Neural progenitor cell (in vitro differentiated cells): Measurements from ENCODE around the gene PERM1. TPM values are rescaled to one million over a fixed set of nuclear protein-coding genes. Genes with fewer than 3 reads are reported as not detected.

Source experiments
- DNase-seq: peaks from one replicate; pipeline ENCODE4 v3.0.0-alpha.2; 2016; ENCODE audit warnings: low spot score
- H2AFZ ChIP-seq: fragments of 200-600 bp; sonication (generic); replicated peaks from 2 replicates; pipeline ENCODE4 v1.6.1; 2016; ENCODE audit warnings: antibody characterized with exemption
- H3F3A ChIP-seq: fragments of 200-600 bp; sonication (generic); 2 replicates; pipeline ENCODE4 v1.6.1; 2016; ENCODE audit warnings: antibody characterized with exemption, low read depth
- H3K27ac ChIP-seq: fragments of 200-600 bp; sonication (generic); 2 replicates; pipeline ENCODE4 v1.5.1; 2016; ENCODE audit warnings: mild to moderate bottlenecking
- H3K27me3 ChIP-seq: fragments of 200-600 bp; sonication (generic); 2 replicates; pipeline ENCODE4 v1.6.1; 2016; ENCODE audit warnings: mild to moderate bottlenecking, moderate library complexity
- H3K36me3 ChIP-seq: fragments of 200-600 bp; sonication (generic); 2 replicates; pipeline ENCODE4 v1.5.1; 2016
- H3K4me1 ChIP-seq: fragments of 200-600 bp; sonication (generic); 2 replicates; pipeline ENCODE4 v1.6.1; 2016; ENCODE audit warnings: mixed run types
- H3K4me2 ChIP-seq: fragments of 200-600 bp; sonication (generic); 2 replicates; pipeline ENCODE4 v1.6.1; 2016
- H3K4me3 ChIP-seq: fragments of 200-600 bp; sonication (generic); 2 replicates; pipeline ENCODE4 v1.5.1; 2016
- H3K79me2 ChIP-seq: fragments of 200-600 bp; sonication (generic); 2 replicates; pipeline ENCODE4 v1.6.1; 2016; ENCODE audit warnings: low read depth
- H3K9ac ChIP-seq: fragments of 200-600 bp; sonication (generic); 2 replicates; pipeline ENCODE4 v1.6.1; 2016
- H3K9me3 ChIP-seq: fragments of 200-600 bp; sonication (generic); 2 replicates; pipeline ENCODE4 v1.5.1; 2016; ENCODE audit warnings: low read depth
- H4K20me1 ChIP-seq: fragments of 200-600 bp; sonication (generic); 2 replicates; pipeline ENCODE4 v1.6.1; 2016; ENCODE audit warnings: low read depth
- H3K27ac Mint-ChIP-seq: 3 replicates; pipeline ENCODE4 v1.8.0; 2021; ENCODE audit warnings: mixed read lengths
- H3K27me3 Mint-ChIP-seq: 2 replicates; pipeline ENCODE4 v1.8.0; 2022; ENCODE audit warnings: low read depth, mild to moderate bottlenecking, inconsistent platforms, moderate library complexity, mixed read lengths; ENCODE audit not compliant: insufficient read depth
- H3K36me3 Mint-ChIP-seq: 3 replicates; pipeline ENCODE4 v1.8.0; 2021; ENCODE audit warnings: mixed read lengths
- H3K4me1 Mint-ChIP-seq: 3 replicates; pipeline ENCODE4 v1.8.0; 2021; ENCODE audit warnings: mixed read lengths
- H3K4me3 Mint-ChIP-seq: 3 replicates; pipeline ENCODE4 v1.8.0; 2021; ENCODE audit warnings: mild to moderate bottlenecking, moderate library complexity, mixed read lengths
- H3K9me3 Mint-ChIP-seq: 3 replicates; pipeline ENCODE4 v1.8.0; 2020; ENCODE audit warnings: mixed read lengths
- EZH2 ChIP-seq: fragments of 200-600 bp; sonication (generic); IDR thresholded peaks from 2 replicates; pipeline ENCODE4 v1.6.1; 2017; ENCODE audit warnings: antibody characterized with exemption, mild to moderate bottlenecking, moderate library complexity
- EZH2phosphoT487 ChIP-seq: fragments of 200-600 bp; sonication (generic); IDR thresholded peaks from 2 replicates; pipeline ENCODE4 v1.6.1; 2017; ENCODE audit warnings: antibody characterized with exemption
- total RNA-seq: library from RNA; depleted of rRNA; stranded (reverse); fragments of >200 nt; gene quantifications from 2 replicates; pipeline ENCODE4 v1.2.3, GENCODE V29; 2015; ENCODE audit warnings: low replicate concordance
- TF ChIP-seq, protein P1 (sequence below): fragments of 200-600 bp; sonication (generic); IDR thresholded peaks from 2 replicates; pipeline ENCODE4 v1.5.1; 2017; ENCODE audit warnings: antibody characterized with exemption, mild to moderate bottlenecking

The PERM1 gene
- total RNA-seq, 1 donor from 2014 or later: not detected

DNA sequence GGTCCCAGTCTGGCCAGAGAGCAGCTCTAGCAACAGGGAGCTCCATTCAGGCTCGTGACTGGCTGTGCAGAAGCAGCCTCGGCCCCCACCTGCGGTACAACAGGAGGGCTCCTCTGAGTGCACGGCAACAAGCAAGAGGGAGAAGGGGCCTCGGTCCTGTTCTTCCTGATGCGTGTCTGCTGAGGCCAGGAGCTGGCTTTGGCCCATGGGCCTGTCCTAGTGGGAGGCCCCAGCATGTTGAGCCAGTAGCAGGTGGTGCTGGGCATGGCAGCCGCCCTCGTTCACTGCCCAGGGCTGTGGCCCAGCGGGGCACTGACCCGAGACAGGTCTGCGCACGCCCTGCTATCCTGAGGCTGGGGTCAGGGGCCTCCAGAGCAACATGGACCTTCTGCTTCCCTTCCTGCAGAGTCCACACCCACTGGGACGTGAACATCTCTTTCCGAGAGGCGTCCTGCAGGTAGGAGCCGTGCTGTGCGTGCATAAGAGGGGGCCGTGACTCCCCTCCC is 51.2 kb downstream of the PERM1 start:
- H3K9me3 ChIP-seq: no peaks in the 10 kb centered on the region
- H3K4me2 ChIP-seq: no peak overlapping the region
- no peak for TF ChIP-seq EZH2phosphoT487
- TF ChIP-seq, protein P1, sequence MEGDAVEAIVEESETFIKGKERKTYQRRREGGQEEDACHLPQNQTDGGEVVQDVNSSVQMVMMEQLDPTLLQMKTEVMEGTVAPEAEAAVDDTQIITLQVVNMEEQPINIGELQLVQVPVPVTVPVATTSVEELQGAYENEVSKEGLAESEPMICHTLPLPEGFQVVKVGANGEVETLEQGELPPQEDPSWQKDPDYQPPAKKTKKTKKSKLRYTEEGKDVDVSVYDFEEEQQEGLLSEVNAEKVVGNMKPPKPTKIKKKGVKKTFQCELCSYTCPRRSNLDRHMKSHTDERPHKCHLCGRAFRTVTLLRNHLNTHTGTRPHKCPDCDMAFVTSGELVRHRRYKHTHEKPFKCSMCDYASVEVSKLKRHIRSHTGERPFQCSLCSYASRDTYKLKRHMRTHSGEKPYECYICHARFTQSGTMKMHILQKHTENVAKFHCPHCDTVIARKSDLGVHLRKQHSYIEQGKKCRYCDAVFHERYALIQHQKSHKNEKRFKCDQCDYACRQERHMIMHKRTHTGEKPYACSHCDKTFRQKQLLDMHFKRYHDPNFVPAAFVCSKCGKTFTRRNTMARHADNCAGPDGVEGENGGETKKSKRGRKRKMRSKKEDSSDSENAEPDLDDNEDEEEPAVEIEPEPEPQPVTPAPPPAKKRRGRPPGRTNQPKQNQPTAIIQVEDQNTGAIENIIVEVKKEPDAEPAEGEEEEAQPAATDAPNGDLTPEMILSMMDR: no peak
- TF ChIP-seq EZH2: no peak
- peaks cover 25% of the 10 kb centered on the region for H3K4me1 Mint-ChIP-seq
- peaks cover 6% of the 10 kb centered on the region for H3F3A ChIP-seq
- no peaks in the 10 kb centered on the region for H3K36me3 Mint-ChIP-seq
- no peaks in the 10 kb centered on the region for H3K36me3 ChIP-seq
- no peak overlapping the region for H3K4me3 Mint-ChIP-seq
- H2AFZ ChIP-seq: no peak overlapping the region
- H3K4me3 ChIP-seq: no peak overlapping the region
- H3K27me3 ChIP-seq: peaks cover 93% of the 10 kb centered on the region
- no peak for DNase-seq
- H3K27ac Mint-ChIP-seq: no peak overlapping the region
- peaks cover 10% of the 10 kb centered on the region for H3K4me1 ChIP-seq
- H4K20me1 ChIP-seq: peaks cover 55% of the 10 kb centered on the region
- H3K9ac ChIP-seq: no peak overlapping the region
- no peak overlapping the region for H3K27ac ChIP-seq
- H3K9me3 Mint-ChIP-seq: no peaks in the 10 kb centered on the region
- H3K27me3 Mint-ChIP-seq: peaks cover 56% of the 10 kb centered on the region
- no peaks in the 10 kb centered on the region for H3K79me2 ChIP-seq

DNA sequence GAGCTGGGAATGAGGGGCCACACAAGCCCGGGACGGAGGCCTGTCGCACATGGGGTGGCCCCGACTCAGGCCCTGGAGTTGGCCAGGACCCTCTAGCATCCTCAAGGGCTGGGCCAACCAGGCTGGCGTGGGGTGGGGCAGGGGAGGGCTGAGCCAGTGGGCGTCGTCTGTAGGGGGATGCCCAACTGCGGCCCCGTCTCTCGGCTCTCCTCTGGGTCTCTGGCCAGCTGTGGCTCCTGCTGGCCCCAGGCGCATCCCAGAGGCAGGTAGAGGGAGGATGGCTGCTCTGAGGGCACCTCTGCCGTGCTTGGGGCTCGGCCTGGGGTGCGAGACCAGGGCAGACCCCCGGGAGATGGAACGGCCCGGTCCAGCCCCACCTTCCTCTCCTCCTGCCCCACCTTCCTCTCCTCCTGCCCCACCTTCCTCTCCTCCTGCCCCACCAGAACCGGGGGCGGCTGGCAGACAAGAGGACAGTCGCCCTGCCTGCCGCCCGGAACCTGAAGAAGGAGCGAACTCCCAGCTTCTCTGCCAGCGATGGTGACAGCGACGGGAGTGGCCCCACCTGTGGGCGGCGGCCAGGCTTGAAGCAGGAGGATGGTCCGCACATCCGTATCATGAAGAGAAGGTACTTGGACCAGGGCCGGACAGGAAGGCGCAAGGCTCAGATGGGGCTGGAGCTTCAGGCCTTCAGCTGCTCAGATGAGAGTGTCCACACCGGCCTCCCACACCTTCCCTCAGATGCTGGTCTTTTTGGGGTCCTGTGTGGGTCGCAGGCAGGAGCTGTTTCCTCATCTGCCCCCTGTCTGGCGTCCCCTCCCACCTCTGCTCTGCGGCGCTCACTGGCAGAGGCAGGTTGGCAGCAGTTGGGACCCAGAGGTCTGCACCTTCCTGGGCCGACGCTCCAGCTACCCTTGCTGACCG is 51.9 kb downstream of the PERM1 start:
- peaks cover 52% of the 10 kb centered on the region for H4K20me1 ChIP-seq
- no peaks in the 10 kb centered on the region for H3K9me3 Mint-ChIP-seq
- H3K4me1 Mint-ChIP-seq: peaks cover 21% of the 10 kb centered on the region
- H3K36me3 ChIP-seq: no peaks in the 10 kb centered on the region
- H3K4me3 ChIP-seq: no peak overlapping the region
- H3K27me3 ChIP-seq: peaks cover 93% of the 10 kb centered on the region
- no peak overlapping the region for H3K9ac ChIP-seq
- H3K27ac ChIP-seq: no peak overlapping the region
- no peak for DNase-seq
- no peaks in the 10 kb centered on the region for H3K36me3 Mint-ChIP-seq
- H3K27ac Mint-ChIP-seq: no peak overlapping the region
- H3K9me3 ChIP-seq: no peaks in the 10 kb centered on the region
- no peaks in the 10 kb centered on the region for H3K79me2 ChIP-seq
- H3K4me2 ChIP-seq: no peak overlapping the region
- no peak overlapping the region for H2AFZ ChIP-seq
- H3K4me3 Mint-ChIP-seq: no peak overlapping the region
- H3F3A ChIP-seq: no peaks in the 10 kb centered on the region
- TF ChIP-seq, protein P1: no peak
- TF ChIP-seq EZH2phosphoT487 (no peak), EZH2 (no peak)
- H3K27me3 Mint-ChIP-seq: peaks cover 53% of the 10 kb centered on the region
- H3K4me1 ChIP-seq: peaks cover 5% of the 10 kb centered on the region

DNA sequence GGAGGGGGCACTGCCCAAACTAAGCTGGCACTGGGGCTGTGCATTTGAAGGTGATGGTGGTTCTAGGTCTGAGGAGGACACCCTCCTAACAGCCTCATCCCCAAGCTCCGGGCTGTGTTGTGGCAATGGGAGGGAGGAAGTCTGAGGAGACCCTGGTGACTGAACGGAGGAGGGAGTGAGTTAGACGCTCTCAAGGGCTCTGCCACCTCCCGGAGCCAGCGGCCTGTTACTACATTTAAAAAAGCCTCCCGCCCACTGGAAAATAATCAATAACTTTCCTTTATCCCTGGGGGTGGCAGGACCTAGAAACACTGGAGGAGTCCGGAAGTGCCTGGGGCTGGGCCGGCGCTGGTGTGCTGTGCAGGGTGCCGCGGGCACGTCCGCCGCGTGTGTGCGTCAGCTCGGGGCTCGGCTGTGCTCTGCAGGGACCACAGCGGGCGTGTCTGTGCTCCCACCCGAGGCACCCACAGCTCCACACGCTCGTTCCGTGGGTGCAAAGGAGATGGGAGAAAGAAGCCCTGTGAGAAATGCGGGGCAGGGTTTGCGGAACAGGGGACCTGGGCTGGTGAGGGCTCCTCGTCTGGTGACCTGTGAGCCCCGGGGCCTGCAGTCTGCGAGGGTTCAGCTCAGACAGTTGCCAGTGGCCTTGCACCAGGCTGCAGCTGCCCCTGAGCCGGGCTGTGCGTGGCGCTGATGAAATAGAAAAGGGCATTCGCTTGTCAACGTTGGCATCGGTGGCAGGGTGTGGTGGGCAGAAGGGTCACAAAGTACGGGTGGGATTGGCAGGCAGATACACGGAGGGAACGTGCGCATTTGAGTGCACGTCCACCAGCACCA is 52.9 kb downstream of the PERM1 start:
- Mint-ChIP-seq H3K27ac (no peak overlapping the region), H3K9me3 (no peaks in the 10 kb centered on the region), H3K4me3 (peak overlapping the region; percentile 46), H3K36me3 (no peaks in the 10 kb centered on the region), H3K4me1 (peaks cover 18% of the 10 kb centered on the region), H3K27me3 (peaks cover 51% of the 10 kb centered on the region)
- TF ChIP-seq, protein P1: no peak
- no peak for TF ChIP-seq EZH2phosphoT487
- TF ChIP-seq EZH2: no peak
- H3K27me3 ChIP-seq: peaks cover 99% of the 10 kb centered on the region
- H3K9me3 ChIP-seq: no peaks in the 10 kb centered on the region
- H2AFZ ChIP-seq: no peak overlapping the region
- H3K4me1 ChIP-seq: peaks cover 4% of the 10 kb centered on the region
- no peak overlapping the region for H3K4me2 ChIP-seq
- no peak overlapping the region for H3K9ac ChIP-seq
- peaks cover 5% of the 10 kb centered on the region for H3F3A ChIP-seq
- DNase-seq: no peak
- no peaks in the 10 kb centered on the region for H3K36me3 ChIP-seq
- H3K27ac ChIP-seq: no peak overlapping the region
- H3K79me2 ChIP-seq: no peaks in the 10 kb centered on the region
- peaks cover 55% of the 10 kb centered on the region for H4K20me1 ChIP-seq
- H3K4me3 ChIP-seq: no peak overlapping the region
